Measurements from ENCODE around the gene SPAG16.

- TF ChIP-seq CTCF (conservative IDR thresholded peaks at IDR 0.05; ENCODE audit: low read depth, low read length): no peak
- no peak for TF ChIP-seq EZH2phosphoT487 (IDR thresholded peaks at IDR 0.05; ENCODE audit: borderline replicate concordance, low read length)
- no peak for TF ChIP-seq EZH2 (IDR thresholded peaks at IDR 0.05; ENCODE audit: low read length, unreplicated experiment)
These were observed 630.2 kb downstream of the SPAG16 start for GRCh38 chr2:213914510-213914909.
